ENCODE measurements around the gene ARL4C.

DNA sequence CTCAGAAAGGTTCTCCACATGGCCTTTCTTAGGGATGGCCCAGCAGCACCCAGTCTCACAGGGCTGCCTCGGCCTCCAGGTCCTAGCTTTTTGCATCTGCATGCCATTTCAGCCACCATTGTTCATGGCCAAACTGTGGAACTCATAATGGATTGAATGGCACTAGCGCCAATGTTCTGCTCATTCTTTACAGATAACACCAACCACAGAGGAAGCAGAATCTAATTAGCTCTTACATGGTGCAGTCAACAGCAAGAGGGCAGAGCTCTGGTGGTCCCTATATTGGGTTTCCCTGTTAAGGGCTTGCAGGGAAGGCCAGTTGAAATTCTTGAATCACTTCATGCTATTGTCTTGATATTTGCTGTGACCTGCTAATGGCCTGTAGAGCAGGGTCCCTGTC lies 45.6 kb downstream of the ARL4C start:
- TF ChIP-seq, protein P1, sequence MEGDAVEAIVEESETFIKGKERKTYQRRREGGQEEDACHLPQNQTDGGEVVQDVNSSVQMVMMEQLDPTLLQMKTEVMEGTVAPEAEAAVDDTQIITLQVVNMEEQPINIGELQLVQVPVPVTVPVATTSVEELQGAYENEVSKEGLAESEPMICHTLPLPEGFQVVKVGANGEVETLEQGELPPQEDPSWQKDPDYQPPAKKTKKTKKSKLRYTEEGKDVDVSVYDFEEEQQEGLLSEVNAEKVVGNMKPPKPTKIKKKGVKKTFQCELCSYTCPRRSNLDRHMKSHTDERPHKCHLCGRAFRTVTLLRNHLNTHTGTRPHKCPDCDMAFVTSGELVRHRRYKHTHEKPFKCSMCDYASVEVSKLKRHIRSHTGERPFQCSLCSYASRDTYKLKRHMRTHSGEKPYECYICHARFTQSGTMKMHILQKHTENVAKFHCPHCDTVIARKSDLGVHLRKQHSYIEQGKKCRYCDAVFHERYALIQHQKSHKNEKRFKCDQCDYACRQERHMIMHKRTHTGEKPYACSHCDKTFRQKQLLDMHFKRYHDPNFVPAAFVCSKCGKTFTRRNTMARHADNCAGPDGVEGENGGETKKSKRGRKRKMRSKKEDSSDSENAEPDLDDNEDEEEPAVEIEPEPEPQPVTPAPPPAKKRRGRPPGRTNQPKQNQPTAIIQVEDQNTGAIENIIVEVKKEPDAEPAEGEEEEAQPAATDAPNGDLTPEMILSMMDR (conservative IDR thresholded peaks at IDR 0.05; ENCODE audit: low read length), result no peak
- TF ChIP-seq EZH2phosphoT487 (IDR thresholded peaks at IDR 0.05; ENCODE audit: borderline replicate concordance), result no peak
